Measurements from ENCODE around the gene CHKA.

CHKA gene

GRCh38 chr11:68121067-68121899 is at the start of gene CHKA:
CHKA (minus strand) TSS chr11:68121388; CDS start chr11:68121177, 211 bp downstream.
- DNase-seq: peak in 55 of 56 donors; percentile 56 to 96 (median 91)

- DNase-seq: no peak
Observed at GRCh38 chr11:68169442-68169841, 48.3 kb upstream of the CHKA start.

GRCh38 chr11:68168694-68169093 is 47.5 kb upstream of the CHKA start:
- DNase-seq: no peak

- no peak for DNase-seq
Observed at GRCh38 chr11:68167474-68167873, 46.3 kb upstream of the CHKA start.

- DNase-seq: no peak
Observed at GRCh38 chr11:68166969-68167368, 45.8 kb upstream of the CHKA start.

GRCh38 chr11:68165601-68166000 is 44.4 kb upstream of the CHKA start:
- DNase-seq: no peak

- no peak for DNase-seq
Observed at GRCh38 chr11:68164437-68164836, 43.2 kb upstream of the CHKA start.

GRCh38 chr11:68163691-68164090 is 42.5 kb upstream of the CHKA start:
- no peak for DNase-seq

GRCh38 chr11:68160100-68160695 is 39.0 kb upstream of the CHKA start:
- DNase-seq: no peak

- DNase-seq: no peak
Observed at GRCh38 chr11:68159665-68160064, 38.5 kb upstream of the CHKA start.

GRCh38 chr11:68159161-68159560 is 38.0 kb upstream of the CHKA start:
- no peak for DNase-seq

GRCh38 chr11:68158580-68158979 is 37.4 kb upstream of the CHKA start:
- DNase-seq: no peak

GRCh38 chr11:68153742-68154141 is 32.6 kb upstream of the CHKA start:
- no peak for DNase-seq

GRCh38 chr11:68150037-68150436 is 28.8 kb upstream of the CHKA start:
- DNase-seq: no peak

- no peak for DNase-seq
Observed at GRCh38 chr11:68149417-68149816, 28.2 kb upstream of the CHKA start.

- no peak for DNase-seq
Observed at GRCh38 chr11:68148879-68149278, 27.7 kb upstream of the CHKA start.

- no peak for DNase-seq
Observed at GRCh38 chr11:68148071-68148805, 27.1 kb upstream of the CHKA start.

GRCh38 chr11:68146704-68147474 is 25.7 kb upstream of the CHKA start:
- peak in 15 of 56 donors; percentile 4 to 41 (median 22) for DNase-seq

- peak in 18 of 56 donors; percentile 8 to 60 (median 29) for DNase-seq
Observed at GRCh38 chr11:68146010-68146540, 24.9 kb upstream of the CHKA start.

GRCh38 chr11:68145120-68145866 is 24.1 kb upstream of the CHKA start:
- no peak for DNase-seq

Measured in nucleus accumbens (tissue), 56 donors.